HG02642 (cell line): ENCODE results near the gene SLC19A1.

ENCODE experiments used
- ATAC-seq: cut with Tn5 transposase; IDR thresholded peaks from one replicate; pipeline ENCODE4 v1.9.1; 2021; ENCODE audit warnings: mild to moderate bottlenecking; ENCODE audit not compliant: unreplicated experiment, poor library complexity

The SLC19A1 gene

GRCh38 chr21:45472445-45473365 lies 69.5 kb downstream of the SLC19A1 start:
- ATAC-seq = no peak

GRCh38 chr21:45471525-45472221 lies 70.6 kb downstream of the SLC19A1 start:
- no peak for ATAC-seq

GRCh38 chr21:45470773-45471524 lies 71.3 kb downstream of the SLC19A1 start:
- ATAC-seq = no peak

GRCh38 chr21:45470087-45470515 lies 72.1 kb downstream of the SLC19A1 start:
- ATAC-seq = no peak

GRCh38 chr21:45469273-45470086 lies 72.8 kb downstream of the SLC19A1 start:
- no peak for ATAC-seq

- ATAC-seq = no peak
Measured at GRCh38 chr21:45468971-45469272, 73.3 kb downstream of the SLC19A1 start.

- no peak for ATAC-seq
Measured at GRCh38 chr21:45468051-45468970, 73.9 kb downstream of the SLC19A1 start.

- no peak for ATAC-seq
Measured at GRCh38 chr21:45467221-45467779, 74.9 kb downstream of the SLC19A1 start.

- ATAC-seq = no peak
Measured at GRCh38 chr21:45466330-45467220, 75.7 kb downstream of the SLC19A1 start.

GRCh38 chr21:45465611-45466329 lies 76.5 kb downstream of the SLC19A1 start:
- no peak for ATAC-seq

GRCh38 chr21:45465105-45465504 lies 77.1 kb downstream of the SLC19A1 start:
- ATAC-seq = no peak

GRCh38 chr21:45464309-45464708 lies 77.9 kb downstream of the SLC19A1 start:
- ATAC-seq = no peak

GRCh38 chr21:45463871-45464270 lies 78.4 kb downstream of the SLC19A1 start:
- no peak for ATAC-seq

GRCh38 chr21:45461806-45462341 lies 80.4 kb downstream of the SLC19A1 start:
- no peak for ATAC-seq

- no peak for ATAC-seq
Measured at GRCh38 chr21:45461369-45461750, 80.9 kb downstream of the SLC19A1 start.

GRCh38 chr21:45460611-45461368 lies 81.5 kb downstream of the SLC19A1 start:
- no peak for ATAC-seq
